ES-I3 (cell line): ENCODE data around the gene C3orf62.

ENCODE experiments used
- H3K36me3 ChIP-seq: 2 replicates; pipeline ENCODE4 v1.6.1; 2013; ENCODE audit warnings: mild to moderate bottlenecking, low read length, control low read depth, moderate library complexity; ENCODE audit not compliant: insufficient read depth
- H3K4me1 ChIP-seq: 2 replicates; pipeline ENCODE4 v1.6.1; 2013; ENCODE audit warnings: mild to moderate bottlenecking, control low read depth, low read length; ENCODE audit not compliant: insufficient read depth
- H3K9ac ChIP-seq: 2 replicates; pipeline ENCODE4 v1.6.1; 2013; ENCODE audit warnings: low read depth, mild to moderate bottlenecking, low read length, moderate library complexity
- H3K9me3 ChIP-seq: 2 replicates; pipeline ENCODE4 v1.6.1; 2013; ENCODE audit warnings: mild to moderate bottlenecking, low read length, moderate library complexity; ENCODE audit not compliant: control insufficient read depth, insufficient read depth

The C3orf62 gene

DNA sequence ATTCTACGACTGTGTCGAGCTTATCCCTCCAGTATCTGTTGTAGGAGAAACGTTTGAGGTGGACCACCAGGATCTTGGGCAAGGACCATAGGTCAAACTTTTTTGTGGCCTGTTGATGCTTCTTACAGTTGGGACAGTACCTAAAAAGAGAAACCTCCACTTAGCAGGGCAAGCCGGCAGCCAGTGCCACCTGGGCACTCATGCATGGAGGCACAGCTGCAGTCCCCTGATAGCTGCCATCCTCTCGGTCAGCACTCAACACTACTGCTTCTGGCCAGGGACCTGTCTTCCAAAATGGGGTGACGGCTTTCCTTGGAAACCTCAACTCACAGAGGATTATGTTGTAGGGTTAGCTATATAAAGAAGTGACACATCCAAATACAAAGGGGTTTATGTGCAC, 7.0 kb upstream of the C3orf62 start:
- peaks cover 10% of the 10 kb centered on the region for H3K36me3 ChIP-seq

GRCh38 chr3:49279376-49279775, 2.3 kb upstream of the C3orf62 start:
- Histone ChIP-seq H3K9me3 (no peaks in the 10 kb centered on the region), H3K36me3 (peaks cover 4% of the 10 kb centered on the region), H3K4me1 (peaks cover 7% of the 10 kb centered on the region), H3K9ac (no peak overlapping the region)

More for the DNA sequence above, 7.0 kb upstream of the C3orf62 start:
- H3K9me3 ChIP-seq = no peaks in the 10 kb centered on the region
- H3K4me1 ChIP-seq = no peaks in the 10 kb centered on the region
- H3K9ac ChIP-seq = no peak overlapping the region

DNA sequence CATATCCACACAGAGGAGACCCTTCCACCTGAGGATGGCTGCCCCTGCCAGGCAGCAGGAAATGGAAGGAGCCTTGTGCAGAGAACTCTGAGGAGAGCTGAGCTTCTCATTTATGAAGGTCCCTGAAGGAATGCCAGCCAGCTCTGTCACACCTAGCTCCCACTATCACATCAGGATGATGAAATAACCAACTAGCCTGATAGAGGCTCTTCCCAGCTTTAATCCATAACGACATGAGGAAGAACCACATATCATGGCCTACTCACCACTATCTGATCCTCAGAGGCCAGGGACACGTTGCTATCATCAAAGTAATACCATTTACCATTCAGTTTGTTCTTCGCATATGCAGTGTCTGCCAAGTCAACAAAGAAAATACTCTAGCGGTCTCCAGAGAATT, 1.5 kb upstream of the C3orf62 start:
- Histone ChIP-seq H3K9me3 (no peaks in the 10 kb centered on the region), H3K9ac (no peak overlapping the region), H3K4me1 (peaks cover 7% of the 10 kb centered on the region), H3K36me3 (no peaks in the 10 kb centered on the region; the same call in none of the 2 replicates)

DNA sequence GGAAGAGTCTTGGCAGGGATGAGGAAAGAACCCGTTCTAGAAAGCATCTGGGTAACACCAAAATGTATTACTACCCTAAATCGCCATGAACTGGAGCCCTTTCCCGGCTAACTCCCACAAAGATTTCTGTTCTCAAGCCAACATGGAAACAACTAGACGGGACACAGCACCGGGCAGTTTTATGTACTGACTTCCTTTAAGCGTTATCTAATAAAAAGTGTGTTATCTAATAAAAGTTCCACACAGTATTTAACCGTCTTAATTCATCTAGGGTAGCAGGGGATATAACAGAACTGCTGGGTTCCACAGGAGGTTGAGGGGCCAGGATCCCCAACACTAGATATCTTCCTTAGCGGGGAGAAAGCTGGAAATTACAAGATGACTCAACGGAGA, 347 bp upstream of the C3orf62 start:
- H3K9me3 ChIP-seq = no peaks in the 10 kb centered on the region
- no peaks in the 10 kb centered on the region; the same call in 1 of the 2 replicates for H3K36me3 ChIP-seq
- H3K4me1 ChIP-seq = peaks cover 7% of the 10 kb centered on the region
- H3K9ac ChIP-seq = peak overlapping the region; percentile 75; the same call in 1 of the 2 replicates

DNA sequence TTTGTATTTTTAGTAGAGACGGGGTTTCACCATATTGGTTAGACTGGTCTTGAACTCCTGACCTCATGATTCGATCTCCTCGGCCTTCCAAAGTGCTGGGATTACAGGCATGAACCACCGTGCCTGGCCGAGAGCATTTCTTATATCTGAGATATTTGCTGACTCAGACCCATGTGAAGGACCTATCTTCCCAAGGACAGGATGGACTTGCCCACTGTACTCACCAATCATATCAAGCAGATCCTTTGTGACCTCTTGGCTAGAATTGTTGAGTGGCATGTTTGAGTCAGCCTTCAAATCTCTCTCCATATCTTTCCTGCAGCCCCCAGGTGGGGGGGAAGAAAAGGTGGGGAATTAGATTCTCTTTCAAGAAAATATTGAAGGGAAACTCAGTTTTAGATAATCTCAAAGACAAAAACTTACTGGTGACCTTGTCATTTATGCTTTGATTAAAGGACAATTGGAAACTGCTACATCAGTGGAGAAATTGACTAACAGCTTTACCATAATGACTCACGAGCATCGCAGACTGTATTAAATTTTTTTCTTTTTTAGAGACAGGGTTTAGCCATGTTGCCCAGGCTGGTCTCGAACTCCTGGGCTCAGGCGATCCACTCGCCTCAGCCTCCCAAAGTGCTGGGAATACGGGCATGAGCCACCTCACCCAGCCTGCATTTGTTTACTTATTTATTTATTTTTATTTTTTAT, 3.1 kb downstream of the C3orf62 start:
- H3K9ac ChIP-seq = no peak overlapping the region
- H3K36me3 ChIP-seq = no peaks in the 10 kb centered on the region; the same call in 1 of the 2 replicates
- peaks cover 7% of the 10 kb centered on the region for H3K4me1 ChIP-seq
- no peaks in the 10 kb centered on the region for H3K9me3 ChIP-seq

GRCh38 chr3:49271047-49271446, 6.0 kb downstream of the C3orf62 start:
- no peak overlapping the region for H3K9ac ChIP-seq
- no peaks in the 10 kb centered on the region; the same call in 1 of the 2 replicates for H3K36me3 ChIP-seq
- H3K9me3 ChIP-seq = no peaks in the 10 kb centered on the region
- peaks cover 3% of the 10 kb centered on the region for H3K4me1 ChIP-seq

DNA sequence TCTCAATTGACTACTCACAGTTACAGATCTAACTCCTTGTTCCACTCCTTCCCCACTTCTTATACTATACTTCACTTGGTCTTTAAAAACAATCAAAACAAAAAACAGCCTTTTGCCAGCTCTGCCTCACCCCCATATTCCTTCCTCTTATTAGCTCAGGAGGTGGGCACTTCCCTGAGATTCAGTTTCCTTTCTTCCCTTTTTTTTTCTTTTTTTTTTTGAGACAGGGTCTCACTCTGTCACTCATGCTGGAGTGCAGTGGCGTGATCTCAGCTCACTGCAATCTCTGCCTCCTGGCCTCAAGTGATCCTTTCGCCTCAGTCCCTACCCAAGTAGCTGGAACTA, 6.9 kb downstream of the C3orf62 start:
- Histone ChIP-seq H3K36me3 (no peaks in the 10 kb centered on the region; the same call in 1 of the 2 replicates), H3K9me3 (no peaks in the 10 kb centered on the region), H3K9ac (no peak overlapping the region), H3K4me1 (no peaks in the 10 kb centered on the region)

DNA sequence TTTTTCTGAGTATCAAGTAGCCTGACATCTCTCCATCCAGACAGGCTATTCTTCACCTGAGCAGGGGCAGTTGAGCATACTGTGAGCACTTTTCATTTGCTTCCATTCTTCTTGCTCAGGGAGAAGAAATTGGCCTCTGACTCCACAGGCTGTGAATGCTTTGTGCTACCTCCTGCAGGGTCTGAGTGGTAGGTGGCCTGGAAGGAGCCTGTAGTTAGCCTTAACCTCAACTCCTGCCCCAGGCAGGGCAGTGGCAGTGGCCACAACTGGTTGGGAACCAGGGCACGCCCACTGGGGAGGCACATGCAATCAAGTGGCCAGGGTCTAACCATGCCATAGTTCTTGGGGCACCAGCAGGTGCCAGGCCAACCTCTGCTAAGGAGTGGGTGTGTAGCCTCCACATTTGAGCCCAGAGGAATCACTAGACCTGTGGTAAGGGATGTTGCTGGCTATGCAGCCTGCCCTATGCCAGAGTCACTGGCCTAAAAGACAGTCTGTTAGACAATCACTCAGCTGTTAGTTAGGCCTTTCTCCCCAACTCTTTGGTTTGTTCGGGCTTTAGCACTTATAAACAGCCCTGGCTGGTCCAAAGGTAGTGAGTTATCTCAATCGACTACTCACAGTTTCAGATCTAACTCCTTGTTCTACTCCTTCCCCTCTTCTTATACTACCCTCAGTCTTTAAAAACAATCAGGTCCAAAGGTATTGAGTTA, 7.4 kb downstream of the C3orf62 start:
- H3K9me3 ChIP-seq = no peaks in the 10 kb centered on the region
- H3K9ac ChIP-seq = no peak overlapping the region
- no peaks in the 10 kb centered on the region; the same call in 1 of the 2 replicates for H3K36me3 ChIP-seq
- no peaks in the 10 kb centered on the region for H3K4me1 ChIP-seq

- Histone ChIP-seq H3K4me1 (no peaks in the 10 kb centered on the region), H3K9me3 (no peaks in the 10 kb centered on the region), H3K36me3 (no peaks in the 10 kb centered on the region), H3K9ac (no peak overlapping the region)
These were observed 10.5 kb downstream of the C3orf62 start for GRCh38 chr3:49266410-49267095.

- no peaks in the 10 kb centered on the region for H3K4me1 ChIP-seq
These were observed 11.2 kb downstream of the C3orf62 start for GRCh38 chr3:49265661-49266386.

DNA sequence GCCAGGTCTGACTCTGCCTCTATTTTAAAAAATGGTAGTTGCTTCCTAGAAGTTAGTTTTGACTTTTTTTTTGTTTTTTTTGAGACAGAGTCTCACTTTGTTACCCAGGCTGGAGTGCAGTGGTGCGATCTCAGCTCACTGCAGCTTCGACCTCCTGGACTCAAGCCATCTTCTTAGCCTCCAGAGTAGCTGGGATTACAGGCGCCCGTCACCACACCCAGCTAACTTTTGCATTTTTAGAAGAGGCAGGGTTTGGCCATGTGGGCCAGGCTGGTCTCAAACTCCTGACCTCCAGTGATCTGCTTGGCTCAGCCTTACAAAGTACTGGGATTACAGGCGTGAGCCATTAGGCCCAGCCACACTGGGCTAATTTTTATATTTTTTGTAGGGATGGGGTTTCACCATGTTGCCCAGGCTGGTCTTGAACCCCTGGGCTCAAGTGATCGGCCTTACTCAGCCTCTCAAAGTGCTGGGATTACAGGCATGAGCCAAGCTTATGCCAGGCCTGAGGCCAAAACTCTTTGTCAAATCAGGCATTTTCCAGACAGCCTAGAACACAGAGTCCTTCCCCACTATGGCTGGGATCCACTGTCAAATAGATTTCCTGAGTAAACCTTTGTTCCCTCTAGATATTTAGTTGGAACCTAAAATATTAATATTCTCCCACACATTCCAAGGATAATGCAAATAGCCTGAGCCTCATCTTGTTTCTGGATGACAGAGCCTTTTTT, 13.7 kb downstream of the C3orf62 start:
- H3K9me3 ChIP-seq = no peaks in the 10 kb centered on the region
- no peaks in the 10 kb centered on the region for H3K36me3 ChIP-seq
- H3K4me1 ChIP-seq = no peaks in the 10 kb centered on the region
- H3K9ac ChIP-seq = no peak overlapping the region

More at GRCh38 chr3:49265661-49266386, 11.2 kb downstream of the C3orf62 start:
- no peaks in the 10 kb centered on the region for H3K9me3 ChIP-seq
- H3K36me3 ChIP-seq = no peaks in the 10 kb centered on the region
- no peak overlapping the region for H3K9ac ChIP-seq

DNA sequence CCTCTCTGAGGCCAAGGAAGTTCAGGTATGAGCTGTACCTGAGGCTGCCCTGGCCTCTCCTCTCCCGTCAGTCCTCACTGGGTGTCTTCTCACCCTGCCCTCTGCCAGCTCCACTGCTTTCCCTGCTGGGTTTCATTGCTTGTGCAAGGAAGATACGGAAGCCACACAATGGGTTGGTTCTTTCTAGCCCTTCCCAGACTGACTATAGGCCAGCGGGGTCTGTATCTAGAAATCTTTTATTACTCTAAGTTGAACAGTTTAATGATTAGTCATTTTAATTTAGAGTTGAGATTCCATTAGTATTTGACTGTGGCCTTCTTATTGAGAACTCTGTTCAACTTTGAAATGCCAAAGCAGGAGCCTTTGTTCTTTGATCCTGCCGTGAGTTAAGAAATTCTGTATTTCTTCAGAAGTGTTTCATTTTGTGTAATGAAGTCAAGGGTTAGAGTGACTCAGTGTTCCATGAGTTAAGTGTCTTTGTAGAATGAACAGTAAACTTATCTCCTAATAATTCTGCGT, 16.2 kb downstream of the C3orf62 start:
- no peak overlapping the region for H3K9ac ChIP-seq
- no peaks in the 10 kb centered on the region for H3K9me3 ChIP-seq
- H3K4me1 ChIP-seq = no peaks in the 10 kb centered on the region

DNA sequence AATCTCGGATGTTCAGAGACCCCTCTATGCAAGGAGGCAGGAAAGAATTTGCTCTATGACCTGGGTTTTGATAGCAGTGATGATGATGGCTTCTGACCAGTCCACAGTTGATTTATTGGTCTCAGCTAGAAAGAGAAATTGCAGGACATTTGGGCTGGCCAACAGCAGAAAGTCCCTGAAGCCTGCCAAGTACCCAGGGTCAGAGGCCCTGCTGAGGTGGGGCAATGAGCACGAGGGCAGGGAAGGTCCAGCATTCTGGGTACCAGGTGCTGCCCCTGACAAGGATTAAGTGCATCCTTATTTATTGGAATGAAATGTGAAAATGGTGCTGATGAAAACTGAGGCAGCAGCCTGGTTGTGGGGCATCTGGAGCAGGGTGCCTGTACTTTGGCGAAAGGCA, 19.8 kb downstream of the C3orf62 start:
- Histone ChIP-seq H3K4me1 (no peaks in the 10 kb centered on the region), H3K36me3 (no peaks in the 10 kb centered on the region), H3K9me3 (no peaks in the 10 kb centered on the region), H3K9ac (no peak overlapping the region)

More for the DNA sequence above, 16.2 kb downstream of the C3orf62 start:
- H3K36me3 ChIP-seq = no peaks in the 10 kb centered on the region
